ENCODE results near the gene GDI1.
A peak's percentile ranks its signal among the peaks of the same experiment; 100 is the strongest.

The GDI1 gene

DNA sequence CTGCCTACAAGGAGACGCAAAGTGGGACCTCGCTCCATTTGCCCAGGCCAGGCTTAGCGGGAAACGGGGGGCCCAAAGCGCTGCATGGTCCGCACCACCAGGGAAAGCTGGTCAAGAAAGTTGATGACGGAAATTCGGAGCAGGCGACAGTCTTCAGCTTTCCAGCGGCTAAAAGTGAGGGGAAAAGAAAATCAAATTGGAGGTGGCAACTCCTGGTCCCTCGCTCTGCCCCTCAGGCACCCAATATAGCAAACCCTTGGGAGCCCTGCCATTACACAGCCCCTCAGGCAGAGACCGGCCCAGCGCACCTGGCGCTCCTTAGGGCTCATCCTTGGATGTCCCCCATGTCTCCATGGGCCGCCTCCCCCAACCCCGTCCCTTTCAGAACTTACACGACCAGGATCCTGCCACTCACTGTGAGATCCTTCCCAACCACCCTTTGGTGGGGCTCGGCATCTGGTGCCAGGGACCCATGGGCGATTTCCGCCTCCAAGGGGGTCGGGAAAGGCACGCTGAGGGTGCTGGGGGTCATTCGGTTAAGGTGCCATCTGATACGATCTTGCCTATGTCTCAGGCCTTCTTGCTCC lies 41.0 kb downstream of the GDI1 start:
- ChIA-PET CTCF (no interaction called here), POLR2A (ENCODE audit: low non-redundant PET) (interaction anchor here (0.6 kb wide), 1 partner anchor 20 kb away, joined by 3 read pairs; the partner anchor contains the start of gene PLXNA3)
- no peak for DNase-seq (ENCODE audit: low spot score)
- no peak for TF ChIP-seq CTCF (conservative IDR thresholded peaks at IDR 0.05; ENCODE audit: low read depth)
- H3K27ac ChIP-seq = peak overlapping the region; percentile 87

- peak within 1 kb of the TSS; percentile 87 for H3K27ac ChIP-seq
- ChIA-PET POLR2A (ENCODE audit: low non-redundant PET) (no interaction called here), CTCF (no interaction called here)
- DNase-seq (ENCODE audit: low spot score) = peak; percentile 86
- no peak for TF ChIP-seq CTCF (conservative IDR thresholded peaks at IDR 0.05; ENCODE audit: low read depth)
These were observed 42.0 kb downstream of the GDI1 start, which contains the start of gene LAGE3 for GRCh38 chrX:154478728-154479622. Gene LAGE3, minus strand, starts transcription at chrX:154479281. Its CDS starts 366 bp downstream, at chrX:154478915.

DNA sequence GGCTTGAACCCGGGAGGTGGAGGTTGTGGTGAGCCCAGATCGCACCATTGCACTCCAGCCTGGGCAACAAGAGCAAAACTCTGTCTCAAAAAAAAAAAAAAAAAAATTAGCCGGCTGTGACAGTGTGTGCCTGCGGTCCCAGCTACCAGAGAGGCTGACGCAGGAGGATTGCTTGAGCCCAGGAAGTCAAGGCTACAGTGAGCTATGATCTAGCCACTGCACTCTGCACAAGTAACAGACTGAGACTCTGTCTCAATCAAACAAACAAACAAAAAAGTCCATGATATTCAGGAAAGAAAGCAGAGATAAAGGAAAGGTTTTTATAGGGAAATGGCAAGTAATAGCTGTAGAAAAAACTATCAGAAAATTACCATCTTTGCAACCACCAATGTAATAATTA lies 44.2 kb downstream of the GDI1 start:
- no peak for DNase-seq (ENCODE audit: low spot score)
- TF ChIP-seq CTCF (conservative IDR thresholded peaks at IDR 0.05; ENCODE audit: low read depth) = no peak
- ChIA-PET CTCF (interaction anchor here (0.6 kb wide), 2 partner anchors 9 to 482 kb away, joined by 3 read pairs; no protein-coding TSS in a partner anchor), POLR2A (ENCODE audit: low non-redundant PET) (no interaction called here)
- no peak overlapping the region for H3K27ac ChIP-seq

GRCh38 chrX:154481911-154482601 lies 45.1 kb downstream of the GDI1 start:
- ChIA-PET POLR2A (ENCODE audit: low non-redundant PET) (no interaction called here), CTCF (interaction anchor here (0.6 kb wide), 1 partner anchor 483 kb away, joined by 3 read pairs; no protein-coding TSS in a partner anchor)
- no peak for TF ChIP-seq CTCF (conservative IDR thresholded peaks at IDR 0.05; ENCODE audit: low read depth)
- no peak for DNase-seq (ENCODE audit: low spot score)
- peak overlapping the region; percentile 35 for H3K27ac ChIP-seq

DNA sequence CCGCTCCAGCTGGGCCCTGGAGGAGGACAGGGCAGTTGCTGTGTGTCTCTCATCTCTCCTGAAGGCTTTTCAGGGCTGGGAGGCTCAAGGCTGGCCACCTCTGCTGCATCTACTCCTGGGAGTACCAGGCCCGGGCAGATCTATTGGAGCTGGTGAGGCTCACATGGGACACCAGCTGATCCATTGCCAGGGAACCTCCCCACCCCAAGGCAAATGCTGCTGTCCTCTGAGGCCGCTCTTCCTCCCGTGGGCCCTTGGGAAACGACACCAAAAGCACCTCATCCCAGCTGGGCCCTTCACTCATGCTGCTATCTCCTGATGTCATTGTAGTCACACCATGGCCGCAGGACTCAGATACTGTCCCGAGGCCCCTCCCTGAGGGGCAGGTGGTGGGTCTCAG lies 45.8 kb downstream of the GDI1 start:
- peak overlapping the region; percentile 35 for H3K27ac ChIP-seq
- CTCF ChIA-PET = no interaction called here
- DNase-seq (ENCODE audit: low spot score) = no peak
- no peak for TF ChIP-seq CTCF (conservative IDR thresholded peaks at IDR 0.05; ENCODE audit: low read depth)
- POLR2A ChIA-PET (ENCODE audit: low non-redundant PET) = no interaction called here

DNA sequence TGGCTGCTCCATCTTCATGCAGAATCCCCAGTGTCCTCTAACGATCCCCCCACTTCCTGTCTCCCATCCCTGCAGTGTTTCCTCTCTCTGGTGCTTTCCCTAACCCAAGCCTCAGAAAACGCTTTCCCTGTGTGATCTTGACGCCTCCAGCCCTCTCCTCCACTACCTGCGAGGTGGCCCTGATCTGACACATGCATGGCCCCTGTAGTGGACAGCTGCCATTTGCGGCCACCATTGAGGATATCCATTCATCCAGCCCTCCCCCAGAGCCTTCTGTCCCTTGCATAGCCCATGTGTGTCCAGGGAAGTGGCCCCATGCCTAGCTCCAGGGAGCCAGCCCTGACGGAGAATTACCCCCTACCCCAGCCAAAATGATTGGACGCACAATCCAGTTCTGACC lies 46.4 kb downstream of the GDI1 start:
- CTCF ChIA-PET = no interaction called here
- DNase-seq (ENCODE audit: low spot score) = no peak
- H3K27ac ChIP-seq = no peak overlapping the region; the same call in 1 of the 2 replicates
- TF ChIP-seq CTCF (conservative IDR thresholded peaks at IDR 0.05; ENCODE audit: low read depth) = no peak
- POLR2A ChIA-PET (ENCODE audit: low non-redundant PET) = no interaction called here
